NCI-H345 treated with DMSO at 0.1 percent for 48 hours (cell line): Measurements from ENCODE around the gene LTO1.

Experiments used
- DNase-seq: peaks from one replicate; lab custom pipeline; 2025; ENCODE audit not compliant: unreplicated experiment; lab: John Stamatoyannopoulos, UW

Gene LTO1

GRCh38 chr11:69682221-69682620, 7.1 kb upstream of the LTO1 start:
- DNase-seq, result no peak

- no peak for DNase-seq
Observed at GRCh38 chr11:69680688-69681087, 5.5 kb upstream of the LTO1 start.

- no peak for DNase-seq
Observed at GRCh38 chr11:69677749-69678148, 2.6 kb upstream of the LTO1 start.

- DNase-seq, result no peak
Observed at GRCh38 chr11:69674267-69674885, 777 bp downstream of the LTO1 start.

DNA sequence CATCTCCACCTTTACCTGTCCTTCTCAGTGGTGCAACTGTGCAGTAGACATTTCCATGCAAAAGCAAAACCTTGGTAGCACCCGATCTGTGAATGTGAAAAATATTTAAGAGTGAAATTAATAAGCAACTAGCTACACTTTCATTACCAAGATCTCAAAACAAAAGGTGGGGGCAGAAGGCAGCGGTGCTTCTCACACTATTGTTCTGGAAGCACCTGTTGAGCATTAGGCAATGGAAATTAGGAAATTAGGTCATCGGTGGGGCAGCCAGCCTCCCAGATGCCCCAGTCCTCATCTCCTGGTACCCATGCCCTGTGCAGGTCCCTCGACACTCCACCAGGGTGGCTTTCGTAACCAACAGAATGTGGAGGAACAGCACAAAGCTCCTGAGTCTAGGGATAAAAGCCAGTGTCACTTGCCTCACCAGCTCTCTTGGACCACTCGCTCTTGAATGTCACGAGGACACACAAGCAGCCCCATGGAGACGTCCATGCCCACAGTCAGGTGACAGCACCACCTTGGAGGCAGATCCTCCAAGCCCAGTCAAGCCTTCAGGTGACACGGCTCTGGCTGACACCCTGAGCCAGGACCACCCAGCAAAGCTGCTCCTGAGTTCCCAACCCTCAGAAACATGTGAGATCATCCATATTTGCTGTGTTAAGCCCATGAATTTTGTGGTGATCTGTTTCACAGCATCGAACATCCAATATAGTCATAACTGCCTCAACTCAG, 3.3 kb downstream of the LTO1 start:
- no peak for DNase-seq

GRCh38 chr11:69670158-69670845, 4.9 kb downstream of the LTO1 start:
- DNase-seq, result peak; percentile 46

GRCh38 chr11:69669486-69669885, 5.7 kb downstream of the LTO1 start:
- no peak for DNase-seq

DNA sequence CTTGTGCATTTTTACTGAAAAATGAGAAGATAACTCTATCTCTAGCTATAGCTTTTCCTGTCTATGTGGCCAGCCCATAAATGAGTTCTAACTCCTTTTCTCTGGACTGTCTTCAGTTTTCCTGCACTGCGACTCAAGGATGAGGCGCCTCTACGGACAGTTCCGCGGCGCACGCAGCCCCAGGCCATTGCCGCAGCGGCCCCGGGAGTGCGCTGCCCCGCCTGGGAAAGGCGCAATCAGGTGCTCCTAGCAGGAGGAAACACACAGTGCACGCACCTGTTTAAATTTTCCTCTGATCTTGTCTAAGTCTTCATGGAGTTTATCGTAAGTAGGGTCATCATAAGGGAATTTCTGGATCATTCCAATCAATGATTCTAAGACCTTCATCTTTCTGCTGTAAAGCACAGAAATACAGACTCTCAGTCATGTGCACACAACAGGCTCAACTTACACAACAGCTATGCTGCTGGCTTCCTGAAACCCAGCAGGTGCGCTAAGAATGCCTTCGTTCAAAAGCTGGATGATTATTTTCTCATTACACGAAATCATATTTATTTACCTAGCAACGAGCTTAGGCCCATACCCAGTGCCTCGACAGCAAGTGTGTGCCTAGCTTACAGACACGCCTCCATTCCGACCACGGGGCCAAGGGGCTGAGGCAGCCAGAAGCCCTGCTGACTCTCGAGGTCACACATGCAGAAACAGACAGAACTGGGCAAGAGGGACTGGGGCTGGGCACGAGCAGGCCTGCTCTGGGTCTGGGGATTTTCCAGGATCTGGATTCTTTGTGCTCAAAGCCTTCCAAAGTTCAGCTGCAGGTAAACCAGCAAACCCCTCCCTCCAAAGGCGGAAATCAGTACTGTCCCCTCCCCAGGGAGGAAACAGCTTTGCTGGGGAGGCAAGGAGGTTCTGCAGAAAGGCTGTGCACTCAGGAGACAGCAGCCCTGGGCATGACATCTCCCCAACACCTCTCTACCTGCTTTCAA, 7.2 kb downstream of the LTO1 start:
- no peak for DNase-seq

DNA sequence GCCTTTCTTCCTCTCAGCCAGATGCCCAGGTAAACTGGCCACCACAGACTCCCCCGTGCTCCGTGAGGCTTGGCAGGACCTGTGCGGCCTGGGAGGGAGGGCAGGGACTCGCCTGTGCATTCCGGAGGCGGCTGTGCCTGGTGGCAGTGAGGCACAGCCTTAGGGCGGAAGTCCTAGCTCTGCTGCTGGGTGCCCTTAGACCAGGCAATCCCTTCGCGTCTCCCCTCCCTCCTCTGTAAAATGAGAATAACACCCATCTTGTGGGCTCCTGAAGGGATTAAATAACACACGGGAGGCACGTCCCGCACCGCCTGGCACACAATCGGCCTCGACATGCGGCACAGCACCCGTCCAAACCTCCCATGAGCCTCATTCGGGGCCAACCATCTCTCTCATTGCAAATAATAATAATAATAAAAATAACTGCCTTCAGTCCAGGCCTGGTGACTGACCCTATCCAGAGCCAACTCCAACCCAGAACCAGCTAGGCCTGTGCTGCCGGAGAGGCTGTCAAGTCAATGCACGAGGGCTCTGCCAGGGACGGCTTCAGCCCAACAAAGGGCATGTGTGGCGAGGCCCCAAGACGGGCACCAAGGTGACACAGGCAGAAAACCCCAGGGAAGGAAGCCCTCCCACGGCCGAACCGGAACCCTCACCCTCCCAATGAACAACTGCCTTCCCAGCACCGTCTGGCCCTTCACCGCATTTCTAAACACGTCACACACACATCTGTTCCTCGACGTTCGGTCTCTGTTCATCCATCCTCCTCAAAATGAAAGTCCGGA, 8.2 kb downstream of the LTO1 start:
- no peak for DNase-seq

DNA sequence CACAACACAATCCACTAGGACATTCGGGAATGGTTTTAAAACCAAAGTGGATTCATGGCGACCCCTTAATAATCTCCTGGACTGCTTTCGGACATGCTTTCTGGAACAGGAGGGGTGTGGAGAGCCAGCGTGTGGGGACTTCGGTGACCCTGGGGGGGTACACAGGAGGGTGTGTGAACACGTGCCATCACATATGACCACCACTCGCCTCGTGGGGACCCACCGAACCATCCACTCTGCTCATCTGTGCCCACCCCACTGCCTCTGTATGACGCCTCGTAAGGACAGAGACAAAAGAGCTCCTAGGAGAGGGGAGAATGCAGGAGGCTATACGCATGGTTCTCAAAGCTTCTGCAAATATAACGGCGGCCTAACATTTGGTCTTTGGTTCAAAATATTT, 8.9 kb downstream of the LTO1 start:
- DNase-seq, result no peak

DNA sequence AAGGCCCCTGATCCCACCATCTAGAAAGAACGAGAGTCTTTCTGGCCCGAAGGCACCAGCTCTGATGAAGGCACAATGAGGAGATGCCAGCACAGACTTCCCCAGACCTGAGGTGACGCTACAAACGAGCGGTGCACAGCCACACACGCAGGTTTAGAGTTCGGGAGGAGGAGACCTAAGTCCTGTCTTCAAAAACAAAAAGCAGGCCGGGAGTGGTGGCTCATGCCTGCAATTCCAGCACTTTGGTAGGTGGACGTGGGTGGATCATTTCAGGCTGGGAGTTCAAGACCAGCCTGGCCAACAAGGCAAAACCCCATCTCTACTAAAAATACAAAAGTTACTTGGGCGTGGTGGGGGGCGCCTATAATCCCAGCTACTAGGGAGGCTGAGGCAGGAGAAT, 9.5 kb downstream of the LTO1 start:
- DNase-seq, result no peak

DNA sequence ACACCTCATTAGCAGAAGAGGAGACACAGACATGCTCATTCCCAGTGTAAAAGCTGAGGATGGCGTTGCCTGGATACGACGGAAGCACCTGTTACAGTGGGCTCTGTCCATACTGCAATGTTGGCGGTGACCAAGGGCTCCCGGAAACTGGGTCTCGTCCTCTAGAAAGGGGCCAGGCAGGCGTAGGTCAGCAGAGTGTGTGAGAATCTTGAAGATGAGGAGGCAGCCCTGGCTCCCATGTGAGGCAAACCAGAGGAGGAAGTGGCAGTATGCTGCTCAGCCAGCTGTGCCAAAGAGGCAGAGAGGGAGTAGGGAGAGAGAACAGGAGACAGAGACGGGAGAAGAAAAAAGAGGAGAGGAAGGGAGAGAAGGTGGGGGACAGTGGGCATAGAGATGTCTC, 10.3 kb downstream of the LTO1 start:
- no peak for DNase-seq

DNA sequence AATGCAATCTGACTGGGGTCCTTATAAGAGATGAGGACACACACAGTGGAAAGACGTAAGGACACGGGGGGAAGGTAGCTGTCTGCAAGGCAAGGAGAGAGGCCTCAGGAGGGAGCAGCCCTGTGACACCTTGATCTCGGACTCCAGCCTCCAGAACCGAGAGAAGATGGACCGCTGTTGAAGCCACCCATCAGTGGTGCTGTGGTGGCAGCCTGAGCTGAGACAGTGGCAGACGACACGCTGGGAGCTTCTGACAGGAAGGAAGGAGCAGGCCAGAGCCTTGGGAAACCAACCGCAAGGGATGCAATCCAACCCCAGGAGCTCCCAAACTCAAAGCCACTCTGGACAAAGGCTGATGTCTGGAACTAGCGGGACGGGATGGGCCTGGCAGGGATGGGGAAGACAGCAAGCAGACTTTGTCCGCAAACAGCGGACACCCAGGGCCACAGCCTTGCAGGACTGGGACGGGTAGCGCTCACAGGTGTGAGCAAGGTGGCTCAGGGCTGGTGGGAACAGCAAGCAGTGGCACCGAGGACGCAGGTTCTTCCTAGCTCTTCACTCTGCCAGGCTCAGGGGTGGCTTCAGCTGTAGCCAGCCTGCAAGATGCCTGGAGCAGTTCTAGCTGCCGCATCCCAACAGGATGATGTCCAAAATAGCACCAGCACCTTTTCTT, 10.9 kb downstream of the LTO1 start:
- DNase-seq, result no peak

- no peak for DNase-seq
Observed at GRCh38 chr11:69663326-69663725, 11.8 kb downstream of the LTO1 start.

DNA sequence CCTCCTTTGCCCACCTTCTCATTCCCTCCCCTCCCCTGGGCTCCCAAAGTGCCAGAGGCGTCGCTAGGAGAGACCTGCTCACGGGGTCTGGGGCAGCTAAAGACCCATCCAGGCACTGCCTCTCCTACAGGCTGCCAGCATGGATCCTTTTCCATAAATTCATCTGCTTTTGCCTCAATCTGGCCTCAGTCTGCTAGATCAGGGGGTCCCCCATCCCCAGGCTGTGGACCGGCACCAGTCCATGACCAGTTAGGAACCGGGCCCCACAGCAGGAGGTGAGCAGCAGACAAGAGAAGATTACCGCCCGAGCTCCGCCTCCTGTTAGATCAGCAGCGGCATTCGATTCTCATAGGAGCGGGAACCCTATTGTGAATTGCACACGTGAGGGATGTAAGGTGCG, 12.3 kb downstream of the LTO1 start:
- DNase-seq, result no peak

DNA sequence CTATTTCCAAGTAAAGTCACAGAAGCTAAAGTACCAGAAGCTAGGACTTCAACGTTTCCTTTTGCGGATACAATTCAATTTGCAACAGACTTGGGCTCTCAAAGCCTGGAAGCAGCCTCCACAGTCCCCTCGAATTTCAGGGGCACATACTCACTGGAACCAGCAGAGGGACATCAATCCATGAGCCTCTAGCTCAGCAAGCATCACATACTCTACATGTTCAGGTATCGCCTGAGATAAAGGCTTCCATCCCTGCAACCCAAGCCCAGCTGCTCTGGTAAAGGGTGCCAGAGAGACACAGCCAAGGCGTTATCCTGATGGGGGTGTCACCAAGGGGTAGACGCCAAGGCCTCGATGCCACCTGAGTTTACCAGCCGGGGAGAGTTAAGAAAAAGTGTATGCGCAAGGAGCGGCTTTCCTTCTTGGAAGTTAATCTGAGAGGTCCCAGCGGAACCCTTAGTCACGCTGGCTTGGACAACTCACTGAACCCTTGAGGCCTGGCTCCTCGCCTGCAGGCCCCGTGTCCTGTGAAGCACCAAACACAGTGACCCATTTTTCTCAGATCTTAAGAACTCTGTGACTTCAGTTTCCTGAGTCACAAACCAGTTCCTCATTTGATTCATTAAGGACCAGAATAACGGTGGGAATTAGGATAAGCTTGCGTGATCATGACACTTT, 13.0 kb downstream of the LTO1 start:
- DNase-seq, result no peak

- DNase-seq, result no peak
Observed at GRCh38 chr11:69661413-69661715, 13.8 kb downstream of the LTO1 start.

DNA sequence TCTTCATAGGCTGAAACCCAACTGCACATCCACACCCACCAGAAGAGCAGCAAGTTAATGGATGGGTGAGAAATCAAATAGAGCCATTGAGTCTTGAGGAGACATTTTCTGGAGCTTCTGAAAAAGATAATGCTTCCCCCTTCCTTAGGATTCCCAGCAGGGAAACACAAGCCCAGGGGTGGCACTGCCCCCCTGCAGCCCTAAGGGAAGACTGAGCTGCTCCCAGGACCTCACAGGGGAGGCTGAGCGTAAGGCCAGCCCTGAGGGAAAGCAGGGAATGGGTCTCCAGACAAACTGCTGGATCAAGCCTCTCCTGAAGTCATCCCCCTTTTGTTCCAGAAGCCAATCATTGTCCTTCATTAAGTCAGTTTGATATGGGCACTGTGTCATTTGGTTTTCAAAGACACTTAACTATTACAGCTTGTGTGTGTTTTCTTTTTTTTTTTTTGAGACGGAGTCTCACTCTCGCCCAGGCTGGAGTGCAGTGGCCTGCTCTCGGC, 15.1 kb downstream of the LTO1 start:
- DNase-seq, result no peak

GRCh38 chr11:69659591-69659990, 15.6 kb downstream of the LTO1 start:
- no peak for DNase-seq
